Right lobe of liver (tissue), 4 donors: ENCODE results near the gene POR.
"Not testable (repeated sequence)": the region's sequence is repeated elsewhere in the genome, so short reads cannot be mapped to it uniquely, and the experiment has no call there.

Experiments used
- CTCF ChIP-seq, 4 donors: fragments of 200-600 bp in 3 of 4; fragments of 450-650 bp in 1 of 4; IDR thresholded peaks; one replicate each; pipeline versions ENCODE4 v1.5.1 to v1.8.0; 2016 to 2022; ENCODE audit warnings: antibody characterized with exemption in 4 of 4, mild to moderate bottlenecking in 2 of 4
- POLR2A ChIP-seq: fragments of 450-650 bp; IDR thresholded peaks from one replicate; pipeline ENCODE4 v1.6.1; 2017; ENCODE audit warnings: antibody characterized with exemption, mild to moderate bottlenecking
- donor health status: DM: no; HTN: no; CAD: no.
- donor health status: DM: no; HTN: no; CAD: no.
- donor health status: DM: no; HTN: yes; CAD: no.

GRCh38 chr7:75907668-75908039 is 7.3 kb upstream of the POR start:
- TF ChIP-seq CTCF (IDR thresholded peaks at IDR 0.05); POLR2A: not testable (repeated sequence)
